WTC11 (cell line): Measurements from ENCODE around the gene TMEM200C.

Source experiments
- ATF2 ChIP-seq: sonication (generic); formaldehyde crosslinking; IDR thresholded peaks from 2 replicates; pipeline ENCODE4 v1.8.1; 2022; ENCODE audit warnings: low read depth, missing genetic modification reagents, borderline replicate concordance
- CTCF ChIP-seq: fragments of 200-600 bp; IDR thresholded peaks from 2 replicates; pipeline ENCODE4 v1.8.0; 2022; ENCODE audit warnings: antibody characterized with exemption
- MAX ChIP-seq: sonication (generic); formaldehyde crosslinking; IDR thresholded peaks from 2 replicates; pipeline ENCODE4 v1.8.0; 2022; ENCODE audit warnings: mild to moderate bottlenecking, missing genetic modification reagents
- RORB ChIP-seq: fragments of 250-450 bp; sonication (Bioruptor Pico); IDR thresholded peaks from 2 replicates; pipeline ENCODE4 v1.9.0; 2021; ENCODE audit warnings: mild to moderate bottlenecking

GRCh38 chr18:5914951-5915350 lies 19.6 kb upstream of the TMEM200C start:
- TF ChIP-seq CTCF (no peak), MAX (CRISPR knock-in tag) (no peak), ATF2 (CRISPR knock-in tag) (no peak), RORB (CRISPR knock-in tag) (no peak)
